GM12801 (cell line): Measurements from ENCODE around the gene LYAR.

ENCODE experiments used
- CTCF ChIP-seq: IDR thresholded peaks from one replicate; pipeline ENCODE4 v1.5.1; 2011; ENCODE audit warnings: control low read depth; ENCODE audit not compliant: insufficient read length; ENCODE audit errors: extremely low read depth

LYAR gene

GRCh38 chr4:4289597-4289940 lies 385 bp downstream of the LYAR start:
- no peak for TF ChIP-seq CTCF

- no peak for TF ChIP-seq CTCF
Measured at GRCh38 chr4:4289055-4289454, 899 bp downstream of the LYAR start.

- no peak for TF ChIP-seq CTCF
Measured at GRCh38 chr4:4288098-4288497, 1.9 kb downstream of the LYAR start.

GRCh38 chr4:4284827-4285618 lies 4.9 kb downstream of the LYAR start:
- no peak for TF ChIP-seq CTCF

- no peak for TF ChIP-seq CTCF
Measured at GRCh38 chr4:4281787-4282186, 8.2 kb downstream of the LYAR start.

GRCh38 chr4:4277531-4277930 lies 12.4 kb downstream of the LYAR start:
- TF ChIP-seq CTCF = no peak

GRCh38 chr4:4274226-4274625 lies 15.7 kb downstream of the LYAR start:
- TF ChIP-seq CTCF = no peak
